Sigmoid colon (tissue), 4 donors: Measurements from ENCODE around the gene RNF4.

Experiments
- CTCF ChIP-seq, 4 experiments: fragments of 450-650 bp in 3 of 4; fragments of 200-600 bp in 1 of 4; IDR thresholded peaks; one replicate each; pipeline ENCODE4 v1.5.1; 2016 to 2019; ENCODE audit warnings: antibody characterized with exemption in 4 of 4, mild to moderate bottlenecking in 3 of 4, moderate library complexity in 2 of 4
- POLR2A ChIP-seq, 2 donors: fragments of 450-650 bp; IDR thresholded peaks; one replicate each; pipeline ENCODE4 v1.6.1; 2016; ENCODE audit warnings: antibody characterized with exemption in 2 of 2, mild to moderate bottlenecking in 2 of 2, moderate library complexity in 2 of 2
- POLR2AphosphoS5 ChIP-seq, 4 donors: sonication (generic); formaldehyde crosslinking; IDR thresholded peaks; one replicate each; pipeline ENCODE4 v1.6.1; 2017; ENCODE audit warnings: antibody characterized with exemption in 4 of 4

GRCh38 chr4:2442175-2442993 lies 26.5 kb upstream of the RNF4 start:
- TF ChIP-seq CTCF (IDR thresholded peaks at IDR 0.05) (no peak), POLR2A (IDR thresholded peaks at IDR 0.05) (no peak), POLR2AphosphoS5 (IDR thresholded peaks at IDR 0.05) (no peak)
